Activated naive CD8-positive, alpha-beta T cell treated with anti-CD3 and anti-CD28 coated beads, Interleukin-2, amount 50 U/mL, for 16 hours (primary cell): ENCODE measurements around the gene TRIM38.
"Not testable (repeated sequence)": the region's sequence is repeated elsewhere in the genome, so short reads cannot be mapped to it uniquely, and the experiment has no call there.

Experiments used
- DNase-seq: peaks from one replicate; pipeline ENCODE4 v3.0.0-alpha.2; 2020; ENCODE audit warnings: low read depth, low spot score

TRIM38 gene

GRCh38 chr6:26006086-26006939, 43.7 kb downstream of the TRIM38 start:
- no peak for DNase-seq

DNA sequence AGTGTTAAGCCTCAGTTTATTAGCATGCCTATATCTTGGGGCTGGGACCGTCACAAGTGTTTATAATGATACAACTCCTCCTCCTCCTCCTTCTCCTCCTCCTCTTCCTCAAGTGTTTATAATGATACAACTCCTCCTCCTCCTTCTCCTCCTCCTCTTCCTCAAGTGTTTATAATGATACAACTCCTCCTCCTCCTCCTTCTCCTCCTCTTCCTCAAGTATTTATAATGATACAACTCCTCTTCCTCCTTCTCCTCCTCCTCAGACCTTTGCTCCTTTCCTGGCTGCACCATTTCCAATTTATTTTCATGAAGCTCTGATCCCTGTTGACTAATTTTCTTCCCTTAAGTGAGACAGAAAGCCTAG, 44.3 kb downstream of the TRIM38 start:
- DNase-seq = not testable (repeated sequence)

DNA sequence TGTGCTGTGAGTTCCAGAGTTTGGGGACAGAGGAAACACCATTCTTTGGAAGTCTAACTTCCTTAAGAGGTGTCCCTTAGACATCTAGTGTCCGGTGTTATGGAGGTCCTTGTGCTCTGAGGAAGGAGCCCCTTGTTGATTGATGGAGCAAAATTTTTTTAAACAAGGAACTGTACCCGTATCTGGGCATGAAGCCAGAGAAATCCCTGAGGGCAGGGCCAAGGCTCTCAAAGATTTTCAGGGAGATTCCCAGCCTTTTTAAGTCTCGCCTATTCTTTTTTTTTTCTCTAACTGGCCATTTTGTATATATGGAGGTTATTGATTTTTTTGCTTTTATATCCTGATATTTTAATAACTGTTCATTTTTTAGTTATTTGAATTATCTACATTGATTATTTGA, 45.9 kb downstream of the TRIM38 start:
- DNase-seq = no peak

DNA sequence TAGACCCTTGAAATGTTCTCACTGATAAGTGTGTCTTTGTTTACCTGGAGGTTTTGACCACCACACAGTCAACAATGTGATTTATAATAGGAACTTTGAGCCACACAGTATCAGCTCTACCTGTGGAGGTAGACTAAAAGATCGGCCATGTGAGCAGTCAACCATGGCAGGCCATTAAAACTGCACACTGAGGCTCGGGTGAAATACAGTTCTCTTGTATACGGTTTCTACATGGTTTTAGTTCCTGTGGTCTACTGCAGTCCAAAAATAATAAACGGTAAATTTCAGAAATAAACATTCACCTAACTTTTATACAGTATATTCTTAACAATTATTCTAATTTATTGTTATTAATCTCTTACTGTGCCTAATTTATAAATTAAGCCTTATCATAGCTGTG, 47.2 kb downstream of the TRIM38 start:
- no peak for DNase-seq

GRCh38 chr6:26012061-26012460, 49.5 kb downstream of the TRIM38 start:
- DNase-seq = no peak

- not testable (repeated sequence) for DNase-seq
Observed at GRCh38 chr6:26014386-26014785, 51.8 kb downstream of the TRIM38 start.

GRCh38 chr6:26016245-26016962, 53.8 kb downstream of the TRIM38 start:
- DNase-seq = no peak

GRCh38 chr6:26016963-26017631, 54.5 kb downstream of the TRIM38 start:
- no peak for DNase-seq

DNA sequence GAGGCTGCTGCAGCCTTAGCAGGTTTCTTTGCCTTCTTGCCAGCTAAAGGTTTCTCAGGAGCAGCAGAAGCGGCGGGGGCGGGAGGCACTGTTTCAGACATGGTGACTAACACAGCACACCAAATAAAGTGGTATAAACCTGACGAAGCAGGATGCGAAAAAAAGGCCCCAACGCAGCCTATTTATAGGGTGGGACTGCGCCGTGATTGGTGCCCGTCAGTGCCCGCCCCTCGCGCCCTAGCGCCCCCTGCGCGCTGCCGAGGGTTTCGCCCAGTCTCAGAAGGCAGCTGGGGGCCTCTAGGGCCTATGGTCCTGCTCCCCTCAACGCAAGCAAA, 55.0 kb downstream of the TRIM38 start:
- peak; percentile 62 for DNase-seq

DNA sequence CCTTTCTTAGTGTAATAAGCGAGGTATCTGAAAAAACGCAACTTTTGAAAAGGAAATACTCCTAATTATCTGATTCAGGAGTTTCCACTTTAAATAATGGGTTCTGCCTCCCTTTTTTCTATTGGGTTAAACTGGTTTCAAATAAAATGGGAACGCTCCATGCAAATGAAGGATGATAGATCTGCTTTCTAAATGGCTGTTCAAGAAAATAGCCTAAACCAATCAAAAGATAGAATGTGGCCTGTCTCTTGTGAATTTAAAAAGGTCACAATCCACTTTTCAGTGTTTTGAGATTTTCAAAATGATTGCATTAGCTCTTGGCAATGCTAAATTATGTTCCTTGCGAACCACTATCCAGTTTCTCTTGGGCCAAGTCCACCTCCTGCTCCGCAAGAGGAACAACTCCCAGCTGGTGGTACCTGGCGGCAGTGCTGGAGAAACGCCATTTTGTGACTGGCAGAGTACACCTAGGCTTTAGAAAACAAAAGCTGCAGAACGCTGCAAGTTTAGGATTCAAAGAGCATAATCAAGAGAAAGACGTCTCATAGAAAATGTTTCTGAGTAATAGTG, 56.7 kb downstream of the TRIM38 start:
- no peak for DNase-seq

DNA sequence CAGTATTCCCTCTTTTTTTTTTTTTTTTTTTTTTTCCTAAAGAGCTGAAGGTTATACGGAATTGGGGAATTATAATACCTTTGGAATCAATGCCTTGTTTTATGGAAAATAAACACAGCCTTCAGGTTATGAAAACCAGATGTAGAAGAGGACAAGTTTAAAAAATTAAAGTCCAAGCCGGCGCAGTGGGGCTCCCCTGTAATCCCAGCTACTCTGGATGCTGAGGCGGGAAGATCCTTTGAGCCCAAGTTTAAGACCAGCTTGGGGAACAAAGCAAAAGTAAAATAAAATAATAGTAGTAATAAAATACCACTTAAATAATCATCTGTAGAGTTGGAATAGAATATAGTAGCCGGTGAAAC, 57.3 kb downstream of the TRIM38 start:
- DNase-seq = no peak

DNA sequence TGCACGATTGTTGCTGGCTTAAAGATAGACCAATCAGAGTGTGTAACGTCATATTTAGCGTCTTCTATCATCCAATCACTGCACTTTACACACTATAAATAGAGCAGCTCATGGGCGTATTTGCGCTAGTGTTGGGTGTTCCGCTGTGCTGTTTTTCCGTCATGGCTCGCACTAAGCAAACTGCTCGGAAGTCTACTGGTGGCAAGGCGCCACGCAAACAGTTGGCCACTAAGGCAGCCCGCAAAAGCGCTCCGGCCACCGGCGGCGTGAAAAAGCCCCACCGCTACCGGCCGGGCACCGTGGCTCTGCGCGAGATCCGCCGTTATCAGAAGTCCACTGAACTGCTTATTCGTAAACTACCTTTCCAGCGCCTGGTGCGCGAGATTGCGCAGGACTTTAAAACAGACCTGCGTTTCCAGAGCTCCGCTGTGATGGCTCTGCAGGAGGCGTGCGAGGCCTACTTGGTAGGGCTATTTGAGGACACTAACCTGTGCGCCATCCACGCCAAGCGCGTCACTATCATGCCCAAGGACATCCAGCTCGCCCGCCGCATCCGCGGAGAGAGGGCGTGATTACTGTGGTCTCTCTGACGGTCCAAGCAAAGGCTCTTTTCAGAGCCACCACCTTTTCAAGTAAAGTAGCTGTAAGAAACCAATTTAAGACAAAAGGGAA, 57.9 kb downstream of the TRIM38 start:
- DNase-seq = no peak

DNA sequence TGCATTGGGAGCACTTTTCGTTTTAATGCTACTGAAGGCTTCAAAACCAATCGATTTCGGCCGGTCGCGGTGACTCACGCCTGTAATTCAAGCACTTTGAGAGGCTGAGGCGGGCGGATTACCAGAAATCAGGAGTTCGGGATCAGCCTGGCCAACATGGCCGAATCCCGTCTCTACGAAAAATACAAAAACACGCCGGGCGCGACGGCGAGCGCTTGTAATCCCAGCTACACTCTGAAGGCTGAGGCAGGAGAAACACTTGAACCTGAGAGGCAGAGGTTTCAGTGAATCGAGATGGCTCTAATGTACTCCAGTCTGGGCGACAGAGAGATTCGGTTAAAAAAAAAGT, 58.4 kb downstream of the TRIM38 start:
- DNase-seq = no peak

GRCh38 chr6:26021350-26022131, 58.9 kb downstream of the TRIM38 start:
- DNase-seq = peak; percentile 59

GRCh38 chr6:26022132-26022472, 59.5 kb downstream of the TRIM38 start:
- DNase-seq = no peak

GRCh38 chr6:26022737-26023136, 60.1 kb downstream of the TRIM38 start:
- no peak for DNase-seq

- no peak for DNase-seq
Observed at GRCh38 chr6:26024651-26025046, 62.0 kb downstream of the TRIM38 start.

- DNase-seq = no peak
Observed at GRCh38 chr6:26025047-26025893, 62.7 kb downstream of the TRIM38 start.

GRCh38 chr6:26025894-26026832, 63.6 kb downstream of the TRIM38 start:
- peak; percentile 65 for DNase-seq
